ENCODE data around the gene ENTREP3.

ENTREP3 gene

GRCh38 chr1:155197901-155198546, 57.3 kb downstream of the ENTREP3 start:
- no peak for DNase-seq

Measured in SIG-M5 (cell line).